COLO668 (cell line): ENCODE results near the gene TNMD.
A peak's percentile ranks its signal among the peaks of the same experiment; 100 is the strongest.
"Not testable (repeated sequence)": the region's sequence is repeated elsewhere in the genome, so short reads cannot be mapped to it uniquely, and the experiment has no call there.

Experiments
- DNase-seq: peaks from one replicate; lab custom pipeline; 2025; ENCODE audit not compliant: unreplicated experiment; lab: John Stamatoyannopoulos, UW

TNMD gene

DNA sequence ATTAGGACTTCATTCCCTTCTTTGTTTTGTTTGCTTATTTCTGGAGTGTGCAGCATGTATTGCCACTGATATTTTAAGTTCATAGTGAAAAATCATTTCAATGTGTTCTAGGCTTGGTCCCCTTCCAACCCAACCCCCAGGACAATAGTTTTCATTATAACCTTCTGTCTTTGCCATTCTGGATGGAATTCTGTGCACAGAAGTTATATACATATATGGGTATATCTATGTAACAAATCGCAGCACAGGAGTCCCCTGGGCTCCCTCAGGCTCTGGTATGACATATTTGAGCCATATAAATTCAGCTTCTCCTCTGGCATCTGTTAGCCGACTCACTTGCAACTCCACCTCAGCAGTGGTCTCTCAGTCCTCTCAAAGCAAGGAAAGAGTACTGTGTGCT is at the start of gene TNMD:
Gene TNMD, plus strand, starts transcription at position 326 of the 400 bp plus-strand sequence. CDS start 83 bp downstream, outside the sequence.
- DNase-seq: no peak

DNA sequence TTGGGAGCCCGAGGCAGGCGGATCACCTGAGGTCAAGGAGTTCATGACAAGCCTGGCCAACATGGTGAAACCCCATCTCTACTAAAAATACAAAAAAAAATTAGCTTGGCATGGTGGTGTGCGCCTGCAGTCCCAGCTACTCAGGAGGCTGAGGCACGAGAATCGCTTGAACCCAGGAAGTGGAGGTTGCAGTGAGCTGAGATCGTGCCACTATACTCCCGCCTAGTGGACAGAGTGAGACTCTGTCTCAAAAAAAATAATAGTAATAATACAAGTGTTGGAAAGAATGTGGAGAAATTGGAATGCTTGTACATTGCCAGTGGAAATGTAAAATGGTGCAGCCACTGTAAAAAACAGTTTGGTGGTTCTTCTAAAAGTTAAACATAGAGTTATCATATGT is 19.2 kb upstream of the TNMD start:
- DNase-seq: not testable (repeated sequence)

DNA sequence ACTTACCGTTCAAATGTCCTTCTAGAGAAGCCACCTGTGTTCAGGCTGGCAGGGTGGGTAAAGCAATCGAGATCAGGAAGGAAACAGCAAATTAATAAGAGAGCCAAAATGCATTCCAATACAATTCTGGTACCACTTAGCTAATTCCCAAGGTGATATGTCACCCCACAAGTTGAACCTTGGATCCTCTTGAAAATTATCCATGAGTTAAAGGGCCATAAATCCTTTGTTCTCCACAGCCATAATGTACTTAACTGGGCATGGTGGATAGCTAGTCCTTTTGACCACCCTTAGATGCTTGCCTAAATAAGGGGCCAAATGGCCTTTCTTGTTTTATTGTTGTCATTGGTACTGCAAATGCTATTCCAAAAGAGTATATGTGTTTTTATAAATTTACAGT is 2.0 kb downstream of the TNMD start:
- DNase-seq: no peak

DNA sequence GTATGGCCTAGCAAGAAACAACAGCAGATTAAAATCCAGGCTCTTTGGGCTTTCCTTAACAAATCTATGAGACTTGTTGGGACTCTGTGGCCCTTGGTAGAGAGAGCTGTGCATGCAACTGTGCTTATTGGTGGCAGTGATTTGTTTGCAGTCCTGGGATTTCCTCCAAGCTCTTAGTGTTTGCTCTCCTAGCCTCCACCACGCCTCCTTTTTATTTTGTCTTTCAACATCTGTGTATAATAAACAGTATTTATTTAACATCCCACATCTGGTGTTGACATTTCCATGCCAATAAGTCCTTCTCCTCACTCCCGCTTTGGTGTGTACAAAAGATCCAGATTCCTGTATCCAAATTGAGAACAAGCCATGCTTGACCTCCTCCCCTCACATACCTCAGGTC is 3.1 kb downstream of the TNMD start:
- DNase-seq: no peak

DNA sequence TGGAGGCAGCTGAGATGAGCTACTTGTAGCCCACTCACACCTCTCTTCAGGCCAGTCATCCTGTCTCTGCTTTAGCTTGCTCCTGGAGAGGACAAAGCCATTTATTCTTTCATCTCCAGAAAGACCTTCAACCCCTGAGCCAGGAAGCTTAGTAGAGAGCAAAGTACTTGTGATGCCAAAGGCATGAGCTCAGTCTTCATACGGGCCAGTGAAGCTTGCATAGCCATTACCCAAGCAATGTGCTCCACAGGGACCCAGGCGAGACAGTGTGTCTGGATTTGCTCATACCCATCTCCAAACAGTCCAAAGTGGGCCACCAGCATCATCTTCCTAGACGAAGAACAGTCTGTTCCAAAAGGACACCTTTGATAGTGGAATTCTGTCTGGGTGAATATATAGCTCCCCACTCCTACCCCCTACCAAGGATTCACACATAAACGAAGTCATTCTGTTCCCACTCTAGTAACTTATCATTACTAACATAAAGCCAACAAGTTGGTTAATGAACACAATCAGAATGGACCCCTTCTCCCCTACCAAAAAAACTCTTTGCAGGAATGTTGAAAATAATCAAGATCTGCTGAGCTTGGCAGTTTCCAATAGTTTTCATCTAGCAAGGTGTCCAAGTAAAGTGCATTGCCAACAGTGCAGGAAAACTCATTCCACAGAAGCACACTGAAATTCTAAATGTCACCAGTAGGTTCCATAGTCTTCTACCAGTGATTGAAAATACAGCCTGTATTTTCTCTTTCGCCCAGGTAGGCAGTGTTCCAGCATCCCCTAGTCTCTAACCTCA is 6.7 kb downstream of the TNMD start:
- no peak for DNase-seq

DNA sequence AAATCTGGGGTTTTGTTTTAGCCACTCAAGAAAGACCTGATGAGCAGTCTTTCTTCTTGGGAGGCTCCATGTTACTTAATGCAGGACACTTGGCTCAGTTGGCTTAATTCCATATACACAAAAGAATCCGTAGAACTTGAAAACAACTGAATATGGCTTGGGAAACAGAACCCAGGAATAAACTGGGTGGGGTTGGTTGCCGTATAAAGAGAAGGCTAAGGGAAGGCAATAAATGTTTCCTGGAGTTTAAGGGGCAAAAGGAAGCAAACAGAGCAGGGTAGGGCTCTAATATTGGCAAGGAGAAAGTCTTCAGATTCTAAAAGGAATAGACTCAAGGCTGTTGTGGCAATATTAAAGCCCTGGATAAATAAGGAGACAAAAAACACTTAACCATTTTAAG is 8.4 kb downstream of the TNMD start:
- no peak for DNase-seq

DNA sequence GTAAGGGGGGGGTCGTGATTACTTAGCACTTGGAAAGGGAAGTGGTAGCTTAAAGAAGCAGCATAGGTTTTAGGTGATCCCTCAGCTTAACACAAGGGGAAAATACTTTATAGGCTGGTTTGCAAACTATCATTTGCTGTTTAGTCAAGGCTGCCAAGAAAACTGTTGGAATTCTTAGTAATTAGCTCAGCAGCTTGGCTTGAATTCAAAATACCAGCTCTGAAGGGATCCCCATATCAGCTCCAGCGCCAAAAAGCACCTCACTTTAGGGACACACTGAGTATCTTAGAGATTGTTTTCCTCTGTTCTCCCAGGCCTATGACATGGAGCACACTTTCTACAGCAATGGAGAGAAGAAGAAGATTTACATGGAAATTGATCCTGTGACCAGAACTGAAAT is 8.8 kb downstream of the TNMD start:
- DNase-seq: no peak

DNA sequence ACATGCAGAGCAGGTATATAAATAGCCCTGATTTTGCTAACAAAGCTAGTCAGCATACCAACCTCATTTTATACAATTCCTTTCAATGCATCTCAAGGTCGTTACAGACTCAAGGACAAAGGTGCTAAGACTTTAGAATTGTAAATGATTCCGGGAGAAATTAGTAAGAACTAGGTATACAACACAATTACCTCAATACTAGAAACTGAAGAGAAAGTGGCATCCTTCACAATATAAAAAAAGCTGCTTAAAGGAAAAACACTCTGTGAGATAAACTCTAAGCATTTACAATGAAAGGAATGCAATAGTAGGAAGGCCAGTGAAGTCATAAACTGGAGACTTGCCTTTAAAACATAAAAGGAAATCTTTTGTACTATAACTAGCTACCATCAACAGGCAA is 11.9 kb downstream of the TNMD start:
- DNase-seq: no peak

DNA sequence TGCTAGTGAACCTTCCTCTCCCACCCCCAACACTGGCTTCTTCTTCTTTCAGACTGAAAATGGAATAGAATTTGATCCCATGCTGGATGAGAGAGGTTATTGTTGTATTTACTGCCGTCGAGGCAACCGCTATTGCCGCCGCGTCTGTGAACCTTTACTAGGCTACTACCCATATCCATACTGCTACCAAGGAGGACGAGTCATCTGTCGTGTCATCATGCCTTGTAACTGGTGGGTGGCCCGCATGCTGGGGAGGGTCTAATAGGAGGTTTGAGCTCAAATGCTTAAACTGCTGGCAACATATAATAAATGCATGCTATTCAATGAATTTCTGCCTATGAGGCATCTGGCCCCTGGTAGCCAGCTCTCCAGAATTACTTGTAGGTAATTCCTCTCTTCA is 14.7 kb downstream of the TNMD start:
- DNase-seq: no peak

DNA sequence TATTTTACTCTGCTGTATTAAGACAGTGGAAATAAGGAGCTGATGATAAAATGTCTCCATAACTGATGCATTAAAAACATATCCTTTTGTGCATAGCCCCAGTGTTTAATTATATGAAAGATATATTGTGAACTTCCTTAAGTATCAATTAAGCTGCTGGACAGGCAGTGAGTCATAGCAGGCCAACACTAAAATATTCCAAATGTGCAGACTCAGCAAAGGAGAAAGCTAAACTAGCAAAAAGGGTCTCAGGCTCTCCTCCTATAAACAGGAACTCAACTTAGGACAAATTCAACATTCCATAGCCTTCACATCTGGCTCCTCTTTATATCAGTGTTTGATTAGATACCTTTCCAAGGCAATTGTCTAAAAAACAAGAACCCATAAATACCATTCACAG is 15.6 kb downstream of the TNMD start:
- DNase-seq: no peak

DNA sequence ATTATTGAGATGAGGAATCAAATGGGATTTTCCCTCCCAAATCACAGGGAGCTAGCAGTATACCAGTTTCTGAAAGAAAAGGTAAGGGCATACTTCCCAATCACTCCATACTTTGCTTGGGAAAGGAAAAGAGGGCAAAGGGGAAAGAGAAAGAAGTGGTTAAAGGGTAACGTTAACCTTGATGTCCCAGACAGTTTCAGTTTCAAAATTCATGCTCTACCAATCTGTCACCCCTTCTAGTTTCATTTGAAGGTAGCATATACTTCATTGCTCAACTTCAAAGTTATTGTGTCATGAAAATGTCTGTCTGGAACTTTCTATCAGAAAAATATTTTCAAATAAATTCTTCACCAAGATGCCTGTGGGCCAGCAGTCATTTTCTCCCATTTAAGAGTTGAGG is 16.0 kb downstream of the TNMD start:
- DNase-seq: no peak

DNA sequence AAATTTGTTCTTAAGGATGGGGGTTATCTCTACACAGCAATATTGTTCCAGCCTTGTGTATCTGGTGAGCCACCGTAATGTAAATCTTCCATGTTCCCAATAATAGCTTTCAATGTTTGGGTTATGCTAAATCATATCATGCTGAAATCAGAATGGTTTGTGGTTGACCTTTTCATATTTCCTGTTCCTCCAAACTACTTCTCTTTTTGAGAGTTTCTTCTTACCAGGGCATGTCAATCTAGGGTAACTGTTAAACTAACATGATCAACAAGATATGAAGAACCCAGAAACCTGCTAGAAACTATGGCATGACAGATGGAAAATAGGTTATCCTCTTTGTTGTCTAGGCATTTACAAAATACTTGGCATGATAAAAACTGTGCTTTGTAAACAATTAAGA is 22.0 kb downstream of the TNMD start:
- DNase-seq: no peak

DNA sequence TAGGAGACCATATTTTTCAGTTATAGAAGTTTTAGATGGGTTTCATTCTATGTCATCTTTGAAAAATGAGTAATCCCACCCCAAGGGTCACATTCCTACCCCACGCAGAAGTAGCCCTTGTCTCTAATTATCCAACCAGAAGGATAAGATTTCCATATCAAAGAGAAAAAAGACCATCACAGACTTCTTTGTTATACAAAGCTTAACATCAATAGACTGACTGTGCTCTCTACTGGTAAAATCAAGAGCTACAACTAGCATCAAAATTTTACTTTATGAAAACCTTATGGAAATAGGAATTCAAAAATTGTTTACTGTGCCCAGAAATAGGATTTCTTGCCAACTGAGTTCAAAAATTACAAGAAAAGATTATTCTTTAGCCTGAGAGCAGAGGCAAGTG is 24.9 kb downstream of the TNMD start:
- no peak for DNase-seq

DNA sequence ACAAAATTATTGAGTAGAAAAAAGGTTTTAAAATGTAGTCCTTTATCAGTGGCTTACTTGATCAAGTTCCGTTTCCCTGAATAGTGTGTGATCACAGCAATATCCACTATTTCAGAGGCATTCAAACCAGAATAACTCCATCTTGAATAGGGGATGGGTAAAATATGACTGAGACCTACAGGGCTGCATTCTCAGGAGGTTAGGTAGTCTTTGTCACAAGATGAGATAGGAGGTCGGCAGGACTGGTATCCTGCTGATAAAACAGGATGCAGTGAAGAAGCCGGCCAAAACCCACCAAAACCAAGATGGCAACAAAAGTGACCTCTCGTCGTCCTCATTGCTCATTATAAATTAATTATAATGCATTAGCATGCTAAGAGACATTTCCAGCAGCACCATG is 27.2 kb downstream of the TNMD start:
- no peak for DNase-seq

DNA sequence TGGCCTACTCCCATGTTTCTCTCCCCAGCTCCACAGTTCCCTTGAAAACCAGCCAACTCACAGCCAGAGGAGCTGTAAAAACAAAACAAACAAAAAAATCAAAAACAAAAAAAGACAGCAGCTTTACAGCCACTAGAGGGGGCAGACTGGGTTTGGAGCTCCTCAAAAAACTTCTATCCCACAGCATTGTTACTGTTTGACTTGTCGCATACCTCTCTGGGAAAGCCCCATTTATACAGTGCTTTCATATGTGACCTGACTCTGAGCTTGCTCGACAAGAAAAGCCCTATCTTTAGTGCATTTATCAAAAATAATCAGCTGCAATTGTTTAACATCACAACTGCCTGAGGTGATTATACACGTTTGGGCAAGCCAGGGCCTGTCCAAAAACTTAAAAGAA is 30.3 kb downstream of the TNMD start:
- DNase-seq: no peak

DNA sequence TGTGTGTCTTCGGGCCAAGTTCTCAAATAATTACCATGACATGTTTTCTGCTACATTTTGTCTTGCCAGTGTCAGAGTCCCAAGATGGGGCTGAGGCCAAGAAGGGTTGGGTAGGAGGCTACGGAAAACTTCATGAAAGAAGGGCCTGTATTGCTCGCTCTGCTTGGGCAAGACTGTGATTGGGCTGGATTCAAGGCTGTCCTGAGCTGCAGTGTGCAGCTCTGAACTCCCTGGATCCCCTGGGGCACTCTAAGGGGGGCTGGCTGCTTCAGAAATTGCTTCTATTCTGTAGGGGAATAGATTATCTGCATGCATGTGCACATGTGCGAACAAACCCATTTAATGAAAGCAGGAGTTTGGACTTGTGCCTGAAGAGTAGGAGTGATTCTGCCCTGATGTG is 38.3 kb downstream of the TNMD start:
- DNase-seq: no peak

DNA sequence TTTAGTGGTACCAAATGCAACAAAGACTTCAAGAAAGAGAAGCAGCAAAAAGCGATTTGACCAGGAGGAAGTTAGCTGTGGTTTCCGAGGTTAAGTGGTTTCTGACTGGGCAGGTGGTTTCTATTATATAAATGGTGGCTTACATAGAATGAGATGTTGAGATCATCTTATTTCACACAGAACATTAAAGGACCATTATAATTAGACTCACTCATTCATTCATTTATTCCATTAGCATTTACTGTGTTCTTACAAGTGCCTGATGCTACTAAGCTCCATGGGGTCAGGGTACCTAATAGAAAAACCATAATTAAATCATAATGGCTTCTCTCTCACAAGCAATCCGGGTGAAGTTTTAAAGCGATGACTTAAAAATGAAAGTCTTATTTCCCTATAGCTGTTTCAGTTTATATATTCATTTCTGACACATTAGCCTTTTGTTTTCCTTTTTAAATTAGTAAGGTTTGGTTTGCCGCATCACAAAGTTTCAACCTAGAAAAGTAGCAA is 41.3 kb downstream of the TNMD start:
- DNase-seq: no peak

DNA sequence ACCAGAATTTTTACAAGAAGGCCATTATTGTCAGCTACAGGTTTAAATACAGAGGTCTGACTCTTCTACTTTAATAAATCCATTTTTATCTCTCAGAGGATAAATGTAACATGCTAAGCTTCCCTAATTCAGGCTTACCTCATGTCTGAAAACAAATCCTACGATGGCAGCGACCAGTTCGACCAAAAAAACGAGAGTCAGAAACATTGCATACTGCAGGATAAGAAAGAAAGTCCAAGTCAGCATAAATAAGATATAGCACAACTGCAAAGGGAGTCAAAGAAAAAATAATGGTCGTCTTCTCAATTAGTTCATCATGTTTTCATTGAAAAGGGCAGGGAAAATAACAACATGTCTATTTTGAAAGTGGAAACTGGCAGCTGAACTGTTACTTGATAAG is 50.3 kb downstream of the TNMD start:
- no peak for DNase-seq

DNA sequence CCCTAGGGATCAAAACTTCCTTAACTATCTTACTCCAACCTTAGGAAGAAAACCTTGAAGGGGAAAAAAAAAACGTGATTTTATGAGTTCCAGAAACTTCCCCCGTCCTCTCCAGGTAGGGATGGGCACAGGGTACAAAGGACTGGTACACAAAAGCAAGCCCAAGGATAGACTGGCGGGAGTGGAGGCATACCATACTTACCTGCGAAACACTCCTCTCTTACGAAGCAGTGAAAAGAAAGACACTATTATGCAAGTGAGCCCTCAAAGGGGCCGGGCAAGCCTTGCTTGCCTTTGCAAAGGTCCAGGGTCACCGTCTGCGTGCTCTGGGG is 51.2 kb downstream of the TNMD start:
- no peak for DNase-seq

DNA sequence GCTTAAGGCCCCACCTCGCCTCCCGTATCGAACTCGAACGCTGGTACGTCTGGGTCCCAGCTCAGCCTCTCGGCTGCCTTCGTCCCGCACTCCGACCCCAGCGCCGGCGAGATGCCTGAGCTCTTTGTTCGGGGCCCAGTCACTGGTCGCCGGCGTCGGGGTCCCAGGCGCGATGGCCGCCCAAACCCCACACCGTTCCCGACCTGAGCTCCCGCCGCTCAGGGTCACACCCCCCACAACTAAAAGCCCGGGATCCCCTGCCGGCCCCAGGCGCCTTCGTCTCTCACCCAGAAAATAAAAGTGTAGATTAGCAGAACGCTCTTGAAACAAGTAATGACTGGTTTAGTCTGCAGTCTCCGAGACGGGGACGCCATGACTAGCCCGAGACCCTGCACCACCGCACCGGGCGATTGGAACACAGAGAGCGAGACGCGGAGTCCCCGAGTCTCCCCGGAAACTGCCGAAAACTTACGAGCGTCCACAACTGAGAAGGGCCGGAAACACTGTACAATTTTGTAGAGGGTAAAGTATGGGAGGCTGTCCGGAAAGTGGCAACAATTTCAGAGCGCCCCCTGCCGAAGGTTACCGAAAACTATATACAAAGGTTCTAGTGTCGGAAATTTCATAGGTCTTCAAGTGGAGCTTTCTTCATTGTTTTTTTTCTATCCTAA is 51.7 kb downstream of the TNMD start, which contains the start of gene TSPAN6:
Gene TSPAN6, minus strand, starts transcription at position 486 of the 671 bp plus-strand sequence. Its CDS starts 112 bp downstream, at position 374.
- peak; percentile 0 for DNase-seq

DNA sequence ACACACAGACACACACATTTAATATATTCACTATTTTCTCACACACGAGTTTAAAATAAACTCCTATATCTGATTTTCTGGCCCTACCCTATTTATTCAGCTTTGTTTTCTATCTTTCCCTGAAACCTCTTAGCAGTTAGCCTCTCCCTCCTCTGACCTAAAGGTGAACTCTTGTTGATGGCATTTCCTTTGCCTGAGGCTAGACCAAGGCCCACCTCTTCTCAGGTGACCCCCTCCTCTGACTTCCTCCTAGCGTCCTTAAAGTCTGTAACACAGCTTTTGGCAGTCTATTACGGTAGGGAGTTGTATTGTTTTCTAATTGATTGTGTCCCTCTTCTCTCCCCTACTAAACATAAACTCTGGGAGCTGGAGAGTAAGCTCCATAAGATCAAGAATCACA is 57.6 kb downstream of the TNMD start:
- no peak for DNase-seq

DNA sequence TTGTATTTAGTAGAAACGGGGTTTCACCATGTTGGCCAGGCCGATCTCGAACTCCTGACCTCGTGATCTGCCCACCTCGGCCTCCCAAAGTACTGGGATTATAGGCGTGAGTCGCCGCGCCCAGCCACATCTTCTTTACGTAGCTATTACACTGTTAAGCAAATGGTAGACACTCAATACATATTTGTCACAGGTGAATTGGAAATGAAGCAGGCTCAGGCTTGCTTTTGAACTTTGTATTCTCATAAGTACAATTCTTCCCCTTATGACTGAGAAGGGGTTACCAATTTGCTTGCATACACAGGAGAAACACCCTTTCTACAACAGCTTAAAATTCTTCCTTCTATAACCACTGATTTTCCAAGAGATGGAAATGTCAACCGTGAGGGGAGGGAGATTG is 58.5 kb downstream of the TNMD start:
- DNase-seq: no peak
